Gastroesophageal sphincter (tissue), 3 donors: ENCODE data around the gene SEC61G.

Experiments used
- POLR2A ChIP-seq, 2 donors: fragments of 450-650 bp; IDR thresholded peaks; one replicate each; pipeline ENCODE4 v1.6.1; 2017; ENCODE audit warnings: antibody characterized with exemption in 2 of 2, mild to moderate bottlenecking in 2 of 2, moderate library complexity in 1 of 2
- TF ChIP-seq, protein P1 (sequence below), 4 experiments: fragments of 200-600 bp in 2 of 4; fragments of 450-650 bp in 2 of 4; sonication (generic) in 1 of 4; IDR thresholded peaks; one replicate each; pipeline ENCODE4 v1.5.1; 2017 to 2019; ENCODE audit warnings: antibody characterized with exemption in 4 of 4, mild to moderate bottlenecking in 2 of 4, moderate library complexity in 2 of 4

DNA sequence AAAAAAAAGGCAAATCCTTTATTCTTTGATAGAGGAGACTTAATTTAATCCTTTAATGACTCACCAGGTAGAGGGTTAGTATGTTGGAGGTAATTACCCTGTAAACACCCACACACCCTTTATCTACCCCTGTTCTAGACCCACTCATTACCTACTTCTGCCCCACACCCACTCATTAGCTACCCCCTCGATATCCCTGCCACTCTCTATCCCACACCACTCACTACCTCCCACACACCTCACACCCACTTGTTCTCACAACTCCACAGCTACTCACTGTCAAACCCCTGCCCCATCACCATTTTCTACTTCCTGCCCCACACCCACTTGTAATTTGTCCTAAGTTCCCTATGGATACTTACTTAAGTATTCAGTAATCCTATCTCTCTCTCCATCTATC is 49.7 kb downstream of the SEC61G start:
- TF ChIP-seq, protein P1, sequence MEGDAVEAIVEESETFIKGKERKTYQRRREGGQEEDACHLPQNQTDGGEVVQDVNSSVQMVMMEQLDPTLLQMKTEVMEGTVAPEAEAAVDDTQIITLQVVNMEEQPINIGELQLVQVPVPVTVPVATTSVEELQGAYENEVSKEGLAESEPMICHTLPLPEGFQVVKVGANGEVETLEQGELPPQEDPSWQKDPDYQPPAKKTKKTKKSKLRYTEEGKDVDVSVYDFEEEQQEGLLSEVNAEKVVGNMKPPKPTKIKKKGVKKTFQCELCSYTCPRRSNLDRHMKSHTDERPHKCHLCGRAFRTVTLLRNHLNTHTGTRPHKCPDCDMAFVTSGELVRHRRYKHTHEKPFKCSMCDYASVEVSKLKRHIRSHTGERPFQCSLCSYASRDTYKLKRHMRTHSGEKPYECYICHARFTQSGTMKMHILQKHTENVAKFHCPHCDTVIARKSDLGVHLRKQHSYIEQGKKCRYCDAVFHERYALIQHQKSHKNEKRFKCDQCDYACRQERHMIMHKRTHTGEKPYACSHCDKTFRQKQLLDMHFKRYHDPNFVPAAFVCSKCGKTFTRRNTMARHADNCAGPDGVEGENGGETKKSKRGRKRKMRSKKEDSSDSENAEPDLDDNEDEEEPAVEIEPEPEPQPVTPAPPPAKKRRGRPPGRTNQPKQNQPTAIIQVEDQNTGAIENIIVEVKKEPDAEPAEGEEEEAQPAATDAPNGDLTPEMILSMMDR (IDR thresholded peaks at IDR 0.05): no peak
- TF ChIP-seq POLR2A (IDR thresholded peaks at IDR 0.05): no peak
